Astrocyte (in vitro differentiated cells and primary cell): ENCODE data around the gene NEK7. TPM values are rescaled to one million over a fixed set of nuclear protein-coding genes. Genes with fewer than 3 reads are reported as not detected.

Experiments used
- DNase-seq: peaks from one replicate; pipeline ENCODE4 v3.0.0-alpha.2; 2010; ENCODE audit warnings: low read depth
- FAIRE-seq: peaks from 2 replicates; lab custom pipeline; 2011; peaks lifted over from hg19 to GRCh38; lab: Jason Lieb, UNC
- H2AFZ ChIP-seq: 2 replicates; pipeline ENCODE4 v1.6.0; 2012; ENCODE audit warnings: low read depth, low read length, inconsistent platforms
- H3K27ac ChIP-seq: 2 replicates; pipeline ENCODE4 v1.5.1; 2011; ENCODE audit warnings: low read depth, low read length, inconsistent platforms
- H3K27me3 ChIP-seq: 2 replicates; pipeline ENCODE4 v1.6.0; 2011; ENCODE audit warnings: low read length, inconsistent platforms; ENCODE audit not compliant: insufficient read depth
- H3K36me3 ChIP-seq: 2 replicates; pipeline ENCODE4 v1.5.1; 2011; ENCODE audit warnings: low read length, inconsistent platforms; ENCODE audit not compliant: insufficient read depth
- H3K4me1 ChIP-seq: 2 replicates; pipeline ENCODE4 v1.5.1; 2011; ENCODE audit warnings: low read length, inconsistent platforms; ENCODE audit not compliant: insufficient read depth
- H3K4me2 ChIP-seq: 2 replicates; pipeline ENCODE4 v1.6.0; 2012; ENCODE audit warnings: low read length, inconsistent platforms
- H3K4me3 ChIP-seq: 2 replicates; pipeline ENCODE4 v1.5.1; 2011; ENCODE audit warnings: low read depth, mild to moderate bottlenecking, low read length, inconsistent platforms; ENCODE audit not compliant: insufficient read depth
- H3K79me2 ChIP-seq: 2 replicates; pipeline ENCODE4 v1.6.0; 2012; ENCODE audit warnings: mild to moderate bottlenecking, low read length, inconsistent platforms; ENCODE audit not compliant: insufficient read depth
- H3K9ac ChIP-seq: 2 replicates; pipeline ENCODE4 v1.6.0; 2012; ENCODE audit warnings: mild to moderate bottlenecking, low read length, inconsistent platforms
- H3K9me3 ChIP-seq: 2 replicates; pipeline ENCODE4 v1.5.1; 2012; ENCODE audit warnings: low read depth, mild to moderate bottlenecking, low read length, inconsistent platforms; ENCODE audit not compliant: insufficient read depth
- H4K20me1 ChIP-seq: 2 replicates; pipeline ENCODE4 v1.6.0; 2012; ENCODE audit warnings: low read length, inconsistent platforms; ENCODE audit not compliant: insufficient read depth
- H3K27ac Mint-ChIP-seq: one replicate; pipeline ENCODE4 v1.8.0; 2021; ENCODE audit warnings: mild to moderate bottlenecking, mixed read lengths; ENCODE audit not compliant: unreplicated experiment
- H3K27me3 Mint-ChIP-seq: one replicate; pipeline ENCODE4 v1.8.0; 2021; ENCODE audit warnings: low read depth, mixed read lengths; ENCODE audit not compliant: unreplicated experiment
- H3K36me3 Mint-ChIP-seq: one replicate; pipeline ENCODE4 v1.8.0; 2021; ENCODE audit warnings: low read depth, mixed read lengths; ENCODE audit not compliant: unreplicated experiment
- H3K4me1 Mint-ChIP-seq: one replicate; pipeline ENCODE4 v1.8.0; 2021; ENCODE audit warnings: low read depth, mixed read lengths; ENCODE audit not compliant: unreplicated experiment
- H3K4me3 Mint-ChIP-seq: one replicate; pipeline ENCODE4 v1.8.0; 2021; ENCODE audit warnings: mild to moderate bottlenecking, moderate library complexity, mixed read lengths; ENCODE audit not compliant: unreplicated experiment
- H3K9me3 Mint-ChIP-seq: one replicate; pipeline ENCODE4 v1.8.0; 2021; ENCODE audit warnings: mild to moderate bottlenecking, mixed read lengths; ENCODE audit not compliant: unreplicated experiment
- CTCF ChIP-seq: IDR thresholded peaks from 2 replicates; pipeline ENCODE4 v1.5.1; 2011; ENCODE audit warnings: low read depth, mild to moderate bottlenecking, inconsistent platforms, low read length, moderate library complexity; ENCODE audit not compliant: insufficient read depth
- EZH2 ChIP-seq: IDR thresholded peaks from 2 replicates; pipeline ENCODE4 v1.6.1; 2012; ENCODE audit warnings: mild to moderate bottlenecking, low read length, inconsistent platforms; ENCODE audit not compliant: insufficient read depth
- total RNA-seq: library from RNA; stranded (reverse); gene quantifications from 2 replicates; pipeline ENCODE4 v1.2.1, GENCODE V29; 2021

NEK7 gene
- total RNA-seq, 1 donor from 2014 or later = 125 TPM

GRCh38 chr1:198183605-198184004, 26.8 kb downstream of the NEK7 start:
- Histone ChIP-seq H3K79me2 (peaks cover 100% of the 10 kb centered on the region), H3K36me3 (no peaks in the 10 kb centered on the region), H2AFZ (no peak overlapping the region), H3K27ac (no peak overlapping the region), H3K4me3 (no peak overlapping the region), H4K20me1 (peaks cover 82% of the 10 kb centered on the region), H3K9ac (no peak overlapping the region), H3K9me3 (no peaks in the 10 kb centered on the region), H3K4me1 (peaks cover 17% of the 10 kb centered on the region), H3K4me2 (no peak overlapping the region), H3K27me3 (no peaks in the 10 kb centered on the region)
- TF ChIP-seq CTCF = no peak
- TF ChIP-seq EZH2 = no peak
- Mint-ChIP-seq H3K27ac (no peak overlapping the region), H3K4me1 (peaks cover 45% of the 10 kb centered on the region), H3K9me3 (no peaks in the 10 kb centered on the region), H3K27me3 (no peaks in the 10 kb centered on the region), H3K36me3 (no peaks in the 10 kb centered on the region), H3K4me3 (no peak overlapping the region)
- DNase-seq = no peak
- FAIRE-seq = no peak

GRCh38 chr1:198184516-198184915, 27.7 kb downstream of the NEK7 start:
- no peaks in the 10 kb centered on the region for H3K36me3 Mint-ChIP-seq
- H4K20me1 ChIP-seq = peaks cover 82% of the 10 kb centered on the region

More at GRCh38 chr1:198184516-198184915, 27.7 kb downstream of the NEK7 start:
- Histone ChIP-seq H3K9me3 (no peaks in the 10 kb centered on the region), H3K27ac (no peak overlapping the region), H3K4me2 (no peak overlapping the region), H2AFZ (no peak overlapping the region), H3K36me3 (no peaks in the 10 kb centered on the region), H3K27me3 (no peaks in the 10 kb centered on the region), H3K4me1 (peaks cover 13% of the 10 kb centered on the region), H3K4me3 (no peak overlapping the region), H3K79me2 (peaks cover 100% of the 10 kb centered on the region), H3K9ac (no peak overlapping the region)
- Mint-ChIP-seq H3K27me3 (no peaks in the 10 kb centered on the region), H3K9me3 (no peaks in the 10 kb centered on the region), H3K4me1 (peaks cover 45% of the 10 kb centered on the region), H3K4me3 (no peak overlapping the region), H3K27ac (no peak overlapping the region)
- TF ChIP-seq CTCF (no peak), EZH2 (no peak)
- FAIRE-seq (no peak), DNase-seq (no peak)
